PC-3 (cell line): Measurements from ENCODE around the gene BBS5.

Source experiments
- EZH2phosphoT487 ChIP-seq: fragments of 300-600 bp; sonication (generic); IDR thresholded peaks from 2 replicates; pipeline ENCODE4 v1.6.1; 2018; ENCODE audit warnings: mild to moderate bottlenecking, antibody characterized with exemption, low read length, borderline replicate concordance
- TF ChIP-seq, protein P1 (sequence below): fragments of 300-600 bp; sonication (generic); conservative IDR thresholded peaks from 2 replicates; pipeline ENCODE4 v1.5.1; 2017; ENCODE audit warnings: antibody characterized with exemption, low read depth, mild to moderate bottlenecking, low read length

DNA sequence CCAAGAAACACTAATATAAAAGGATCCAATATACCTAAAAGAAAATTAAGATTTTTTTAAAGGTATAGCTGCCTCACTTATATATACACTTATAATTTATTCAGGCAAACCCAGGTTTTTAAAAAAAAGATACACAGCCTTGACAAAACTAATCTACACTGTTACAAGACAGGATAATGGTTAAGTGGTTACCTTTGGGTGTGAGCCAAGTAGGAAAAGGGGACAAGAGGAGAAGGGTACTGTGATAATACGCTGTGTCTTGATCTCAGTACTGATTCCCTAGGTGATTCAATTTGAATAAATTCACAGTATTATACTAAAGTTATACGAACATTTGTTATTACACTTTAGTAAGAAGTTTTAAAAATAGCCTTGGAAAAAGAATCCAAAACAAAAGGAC lies 60.9 kb downstream of the BBS5 start:
- TF ChIP-seq, protein P1, sequence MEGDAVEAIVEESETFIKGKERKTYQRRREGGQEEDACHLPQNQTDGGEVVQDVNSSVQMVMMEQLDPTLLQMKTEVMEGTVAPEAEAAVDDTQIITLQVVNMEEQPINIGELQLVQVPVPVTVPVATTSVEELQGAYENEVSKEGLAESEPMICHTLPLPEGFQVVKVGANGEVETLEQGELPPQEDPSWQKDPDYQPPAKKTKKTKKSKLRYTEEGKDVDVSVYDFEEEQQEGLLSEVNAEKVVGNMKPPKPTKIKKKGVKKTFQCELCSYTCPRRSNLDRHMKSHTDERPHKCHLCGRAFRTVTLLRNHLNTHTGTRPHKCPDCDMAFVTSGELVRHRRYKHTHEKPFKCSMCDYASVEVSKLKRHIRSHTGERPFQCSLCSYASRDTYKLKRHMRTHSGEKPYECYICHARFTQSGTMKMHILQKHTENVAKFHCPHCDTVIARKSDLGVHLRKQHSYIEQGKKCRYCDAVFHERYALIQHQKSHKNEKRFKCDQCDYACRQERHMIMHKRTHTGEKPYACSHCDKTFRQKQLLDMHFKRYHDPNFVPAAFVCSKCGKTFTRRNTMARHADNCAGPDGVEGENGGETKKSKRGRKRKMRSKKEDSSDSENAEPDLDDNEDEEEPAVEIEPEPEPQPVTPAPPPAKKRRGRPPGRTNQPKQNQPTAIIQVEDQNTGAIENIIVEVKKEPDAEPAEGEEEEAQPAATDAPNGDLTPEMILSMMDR, result no peak
- no peak for TF ChIP-seq EZH2phosphoT487
